Measurements from ENCODE around the gene SLC66A2. TPM values are rescaled to one million over a fixed set of nuclear protein-coding genes. Genes with fewer than 3 reads are reported as not detected.
A peak's percentile ranks its signal among the peaks of the same experiment; 100 is the strongest.
"Not testable (repeated sequence)": the region's sequence is repeated elsewhere in the genome, so short reads cannot be mapped to it uniquely, and the experiment has no call there.

SLC66A2 gene
- 31.0 and 31.6 TPM in 2 replicates for total RNA-seq
- long read RNA-seq: 0 reads

- peaks cover 5% of the 10 kb centered on the region for H3K36me3 Mint-ChIP-seq (ENCODE audit: insufficient read depth)
- H3K27ac Mint-ChIP-seq: peak within 1 kb of the TSS; percentile 65
- peaks cover 4% of the 10 kb centered on the region for H3K4me1 Mint-ChIP-seq (ENCODE audit: low read depth)
- DNase-seq (ENCODE audit: low spot score, unreplicated experiment): peak; percentile 90
- H3K27me3 Mint-ChIP-seq: peaks cover 35% of the 10 kb centered on the region
- TF ChIP-seq, protein P1, sequence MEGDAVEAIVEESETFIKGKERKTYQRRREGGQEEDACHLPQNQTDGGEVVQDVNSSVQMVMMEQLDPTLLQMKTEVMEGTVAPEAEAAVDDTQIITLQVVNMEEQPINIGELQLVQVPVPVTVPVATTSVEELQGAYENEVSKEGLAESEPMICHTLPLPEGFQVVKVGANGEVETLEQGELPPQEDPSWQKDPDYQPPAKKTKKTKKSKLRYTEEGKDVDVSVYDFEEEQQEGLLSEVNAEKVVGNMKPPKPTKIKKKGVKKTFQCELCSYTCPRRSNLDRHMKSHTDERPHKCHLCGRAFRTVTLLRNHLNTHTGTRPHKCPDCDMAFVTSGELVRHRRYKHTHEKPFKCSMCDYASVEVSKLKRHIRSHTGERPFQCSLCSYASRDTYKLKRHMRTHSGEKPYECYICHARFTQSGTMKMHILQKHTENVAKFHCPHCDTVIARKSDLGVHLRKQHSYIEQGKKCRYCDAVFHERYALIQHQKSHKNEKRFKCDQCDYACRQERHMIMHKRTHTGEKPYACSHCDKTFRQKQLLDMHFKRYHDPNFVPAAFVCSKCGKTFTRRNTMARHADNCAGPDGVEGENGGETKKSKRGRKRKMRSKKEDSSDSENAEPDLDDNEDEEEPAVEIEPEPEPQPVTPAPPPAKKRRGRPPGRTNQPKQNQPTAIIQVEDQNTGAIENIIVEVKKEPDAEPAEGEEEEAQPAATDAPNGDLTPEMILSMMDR (IDR thresholded peaks at IDR 0.05; ENCODE audit: unreplicated experiment): peak; percentile 21
- peak within 1 kb of the TSS; percentile 79 for H3K4me3 Mint-ChIP-seq (ENCODE audit: low read depth)
- no peaks in the 10 kb centered on the region for H3K9me3 Mint-ChIP-seq (ENCODE audit: low read depth)
Measured at GRCh38 chr18:79951545-79952455, at the start of gene SLC66A2. TSS of gene SLC66A2 (minus strand) at chr18:79951653. CDS start at chr18:79950926, 727 bp downstream.

GRCh38 chr18:80000877-80001276 is 49.4 kb upstream of the SLC66A2 start:
- TF ChIP-seq, protein P1 (IDR thresholded peaks at IDR 0.05; ENCODE audit: unreplicated experiment): no peak
- peaks cover 13% of the 10 kb centered on the region for H3K9me3 Mint-ChIP-seq (ENCODE audit: low read depth)
- H3K4me1 Mint-ChIP-seq (ENCODE audit: low read depth): no peaks in the 10 kb centered on the region
- H3K36me3 Mint-ChIP-seq (ENCODE audit: insufficient read depth): peaks cover 7% of the 10 kb centered on the region
- no peak overlapping the region for H3K4me3 Mint-ChIP-seq (ENCODE audit: low read depth)
- H3K27me3 Mint-ChIP-seq: no peaks in the 10 kb centered on the region
- no peak overlapping the region for H3K27ac Mint-ChIP-seq
- DNase-seq (ENCODE audit: low spot score, unreplicated experiment): no peak

DNA sequence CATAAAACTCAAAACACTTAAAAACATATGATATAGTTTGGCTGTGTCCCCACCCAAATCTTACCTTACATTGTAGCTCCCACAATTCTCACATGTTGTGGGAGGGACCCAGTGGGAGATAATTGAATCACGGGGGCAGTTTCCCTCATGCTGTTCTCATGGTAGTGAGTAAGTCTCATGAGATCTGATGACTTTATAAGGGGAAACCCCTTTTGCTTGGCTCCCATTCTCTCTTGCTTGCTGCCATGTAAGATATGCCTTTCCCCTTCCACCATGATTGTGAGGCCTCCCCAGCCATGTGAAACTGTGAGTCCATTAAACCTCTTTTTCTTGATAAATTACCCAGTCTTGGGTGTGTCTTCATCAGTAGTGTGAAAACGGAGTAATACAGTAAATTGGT is 48.2 kb upstream of the SLC66A2 start:
- not testable (repeated sequence) for H3K4me3 Mint-ChIP-seq (ENCODE audit: low read depth); H3K4me1 Mint-ChIP-seq (ENCODE audit: low read depth); H3K27me3 Mint-ChIP-seq; H3K36me3 Mint-ChIP-seq (ENCODE audit: insufficient read depth); H3K27ac Mint-ChIP-seq; DNase-seq (ENCODE audit: low spot score, unreplicated experiment)
- H3K9me3 Mint-ChIP-seq (ENCODE audit: low read depth): peaks cover 13% of the 10 kb centered on the region

GRCh38 chr18:79991494-79991893 is 40.0 kb upstream of the SLC66A2 start:
- Mint-ChIP-seq H3K9me3 (ENCODE audit: low read depth) (no peaks in the 10 kb centered on the region), H3K36me3 (ENCODE audit: insufficient read depth) (no peaks in the 10 kb centered on the region), H3K27ac (no peak overlapping the region), H3K27me3 (no peaks in the 10 kb centered on the region), H3K4me1 (ENCODE audit: low read depth) (peaks cover 12% of the 10 kb centered on the region), H3K4me3 (ENCODE audit: low read depth) (no peak overlapping the region)
- TF ChIP-seq, protein P1 (IDR thresholded peaks at IDR 0.05; ENCODE audit: unreplicated experiment): no peak
- no peak for DNase-seq (ENCODE audit: low spot score, unreplicated experiment)

DNA sequence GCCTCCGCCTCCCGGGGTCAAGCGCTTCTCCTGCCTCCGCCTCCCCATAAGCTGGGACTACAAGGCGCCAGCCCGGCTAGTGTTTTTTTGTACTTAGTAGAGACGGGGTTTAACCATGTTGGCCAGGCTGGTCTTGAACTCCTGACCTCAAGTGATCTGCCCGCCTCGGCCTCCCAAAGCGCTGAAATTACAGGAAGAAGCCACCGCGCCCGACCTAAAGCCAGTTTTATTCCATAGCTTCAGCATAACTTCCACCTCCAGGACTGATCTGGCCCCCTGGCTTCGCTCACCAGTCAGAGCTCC is 37.7 kb upstream of the SLC66A2 start:
- Mint-ChIP-seq H3K27ac (peak overlapping the region; percentile 99), H3K27me3 (no peaks in the 10 kb centered on the region)
- DNase-seq (ENCODE audit: low spot score, unreplicated experiment): no peak

More for the DNA sequence above, 37.7 kb upstream of the SLC66A2 start:
- Mint-ChIP-seq H3K4me3 (ENCODE audit: low read depth) (peak overlapping the region; percentile 98), H3K9me3 (ENCODE audit: low read depth) (no peaks in the 10 kb centered on the region), H3K4me1 (ENCODE audit: low read depth) (peaks cover 16% of the 10 kb centered on the region), H3K36me3 (ENCODE audit: insufficient read depth) (peaks cover 3% of the 10 kb centered on the region)
- TF ChIP-seq, protein P1 (IDR thresholded peaks at IDR 0.05; ENCODE audit: unreplicated experiment): no peak
